ENCODE measurements around the gene SIDT1. TPM values are rescaled to one million over a fixed set of nuclear protein-coding genes. Genes with fewer than 3 reads are reported as not detected.
A peak's percentile ranks its signal among the peaks of the same experiment; 100 is the strongest.

Gene SIDT1
- total RNA-seq, 1 donor from 2014 or later: not detected

DNA sequence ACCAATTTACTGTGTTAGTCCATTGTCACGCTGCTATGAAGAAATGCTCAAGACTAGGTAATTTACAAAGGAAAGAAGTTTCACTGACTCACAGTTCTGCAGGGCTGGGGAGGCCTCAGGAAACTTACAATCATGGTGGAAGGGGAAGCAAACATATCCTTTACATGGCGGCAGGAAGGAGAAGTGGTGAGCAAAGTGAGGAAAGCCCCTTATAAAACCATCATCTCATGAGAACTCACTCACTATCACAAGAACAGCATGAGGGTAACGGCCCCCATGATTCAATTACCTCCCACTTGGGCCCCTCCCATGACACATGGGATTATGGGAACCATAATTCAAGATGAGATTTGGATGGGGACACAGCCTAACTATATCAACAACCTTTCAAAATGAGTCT lies 143.9 kb downstream of the SIDT1 start:
- Mint-ChIP-seq H3K9me3 (ENCODE audit: low read depth) (no peaks in the 10 kb centered on the region), H3K4me1 (ENCODE audit: low read depth) (no peaks in the 10 kb centered on the region), H3K27ac (ENCODE audit: unreplicated experiment) (no peak overlapping the region), H3K36me3 (ENCODE audit: low read depth) (peaks cover 13% of the 10 kb centered on the region), H3K27me3 (ENCODE audit: low read depth) (no peaks in the 10 kb centered on the region), H3K4me3 (ENCODE audit: unreplicated experiment) (no peak overlapping the region)
- TF ChIP-seq, protein P1, sequence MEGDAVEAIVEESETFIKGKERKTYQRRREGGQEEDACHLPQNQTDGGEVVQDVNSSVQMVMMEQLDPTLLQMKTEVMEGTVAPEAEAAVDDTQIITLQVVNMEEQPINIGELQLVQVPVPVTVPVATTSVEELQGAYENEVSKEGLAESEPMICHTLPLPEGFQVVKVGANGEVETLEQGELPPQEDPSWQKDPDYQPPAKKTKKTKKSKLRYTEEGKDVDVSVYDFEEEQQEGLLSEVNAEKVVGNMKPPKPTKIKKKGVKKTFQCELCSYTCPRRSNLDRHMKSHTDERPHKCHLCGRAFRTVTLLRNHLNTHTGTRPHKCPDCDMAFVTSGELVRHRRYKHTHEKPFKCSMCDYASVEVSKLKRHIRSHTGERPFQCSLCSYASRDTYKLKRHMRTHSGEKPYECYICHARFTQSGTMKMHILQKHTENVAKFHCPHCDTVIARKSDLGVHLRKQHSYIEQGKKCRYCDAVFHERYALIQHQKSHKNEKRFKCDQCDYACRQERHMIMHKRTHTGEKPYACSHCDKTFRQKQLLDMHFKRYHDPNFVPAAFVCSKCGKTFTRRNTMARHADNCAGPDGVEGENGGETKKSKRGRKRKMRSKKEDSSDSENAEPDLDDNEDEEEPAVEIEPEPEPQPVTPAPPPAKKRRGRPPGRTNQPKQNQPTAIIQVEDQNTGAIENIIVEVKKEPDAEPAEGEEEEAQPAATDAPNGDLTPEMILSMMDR (IDR thresholded peaks at IDR 0.05): no peak
- DNase-seq (ENCODE audit: low spot score): no peak

DNA sequence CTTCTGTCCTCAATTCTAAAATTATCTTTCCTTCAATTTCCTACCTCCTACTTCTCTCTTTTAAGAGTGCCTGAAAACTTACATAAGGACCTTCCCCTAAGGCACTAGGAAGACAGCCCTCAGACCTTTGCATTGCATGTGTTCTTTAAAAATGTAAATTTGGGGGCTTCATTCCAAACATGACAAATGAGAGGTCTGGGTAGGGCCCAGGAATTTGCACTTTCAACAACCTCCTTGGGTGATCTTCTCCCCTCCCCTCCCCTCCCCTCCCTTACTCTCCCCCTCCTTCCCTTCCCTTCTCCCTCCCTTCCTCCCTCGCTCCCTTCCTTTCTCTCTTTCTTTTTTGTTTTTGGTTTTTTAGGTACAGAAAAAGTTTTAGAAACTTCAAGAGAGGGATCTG lies 145.4 kb downstream of the SIDT1 start:
- H3K4me3 Mint-ChIP-seq (ENCODE audit: unreplicated experiment): no peak overlapping the region
- no peaks in the 10 kb centered on the region for H3K4me1 Mint-ChIP-seq (ENCODE audit: low read depth)
- H3K36me3 Mint-ChIP-seq (ENCODE audit: low read depth): peaks cover 13% of the 10 kb centered on the region
- H3K27ac Mint-ChIP-seq (ENCODE audit: unreplicated experiment): no peak overlapping the region
- no peaks in the 10 kb centered on the region for H3K9me3 Mint-ChIP-seq (ENCODE audit: low read depth)
- no peak for DNase-seq (ENCODE audit: low spot score)
- TF ChIP-seq, protein P1 (IDR thresholded peaks at IDR 0.05): no peak
- no peaks in the 10 kb centered on the region for H3K27me3 Mint-ChIP-seq (ENCODE audit: low read depth)

DNA sequence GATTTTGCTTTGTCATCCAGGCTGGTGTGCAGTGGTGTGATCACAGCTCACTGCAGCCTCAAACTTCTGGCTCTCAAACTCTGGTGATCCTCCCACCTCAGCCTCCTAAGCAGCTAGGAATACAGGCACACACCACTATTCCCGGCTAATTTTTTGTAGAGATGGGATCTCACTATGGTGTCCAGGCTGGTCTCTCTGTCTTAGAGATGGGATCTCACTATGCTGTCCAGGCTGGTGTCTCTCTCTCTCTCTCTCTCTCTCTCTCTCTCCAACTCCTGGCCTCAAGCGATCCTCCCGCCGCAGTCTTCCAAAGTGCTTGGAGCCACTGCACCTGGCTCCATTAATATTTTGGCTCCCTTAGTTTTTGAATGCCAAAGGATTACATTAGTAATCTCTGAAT lies 146.4 kb downstream of the SIDT1 start:
- H3K9me3 Mint-ChIP-seq (ENCODE audit: low read depth): peaks cover 4% of the 10 kb centered on the region
- H3K36me3 Mint-ChIP-seq (ENCODE audit: low read depth): peaks cover 12% of the 10 kb centered on the region
- no peak overlapping the region for H3K4me3 Mint-ChIP-seq (ENCODE audit: unreplicated experiment)
- TF ChIP-seq, protein P1 (IDR thresholded peaks at IDR 0.05): no peak
- no peaks in the 10 kb centered on the region for H3K27me3 Mint-ChIP-seq (ENCODE audit: low read depth)
- DNase-seq (ENCODE audit: low spot score): no peak
- no peaks in the 10 kb centered on the region for H3K4me1 Mint-ChIP-seq (ENCODE audit: low read depth)
- peak overlapping the region; percentile 22 for H3K27ac Mint-ChIP-seq (ENCODE audit: unreplicated experiment)

Small RNA genes lying within 50 kb of the gene (microRNA-seq; reads per million reads assigned to microRNA genes)
- gene MIR4446 (ENCODE audit: borderline number of aligned reads): not detected

Other genes starting within 250 kb of the SIDT1 start
- gene CFAP44, start 91.1 kb upstream of the SIDT1 start, total RNA-seq: 3.5 to 12.0 TPM (median 5.7 TPM) in 3 replicates
- gene SPICE1, start 17.4 kb upstream of the SIDT1 start, total RNA-seq: 8.8 to 19.5 TPM (median 9.3 TPM) in 3 replicates
- 8.6 to 12.5 TPM (median 9.0 TPM) in 3 replicates for gene USF3, start 164.1 kb downstream of the SIDT1 start, total RNA-seq
- gene NAA50, start 213.7 kb downstream of the SIDT1 start, total RNA-seq: 71.8 to 74.7 TPM (median 72.8 TPM) in 3 replicates
- 63.1 to 85.7 TPM (median 65.4 TPM) in 3 replicates for gene ATP6V1A, start 214.5 kb downstream of the SIDT1 start, total RNA-seq

Measured in chondrocyte (in vitro differentiated cells).